GM18508 (cell line): ENCODE measurements around the gene SLC25A40.

ENCODE experiments used
- ATAC-seq: cut with Tn5 transposase; IDR thresholded peaks from one replicate; pipeline ENCODE4 v1.9.1; 2021; ENCODE audit warnings: moderate number of reproducible peaks; ENCODE audit not compliant: insufficient read depth, unreplicated experiment

Gene SLC25A40

GRCh38 chr7:87797395-87797794, 78.8 kb downstream of the SLC25A40 start:
- no peak for ATAC-seq

- no peak for ATAC-seq
These were observed 90.7 kb downstream of the SLC25A40 start for GRCh38 chr7:87785368-87785995.

- no peak for ATAC-seq
These were observed 91.7 kb downstream of the SLC25A40 start for GRCh38 chr7:87784424-87784823.
